Activated CD8-positive, alpha-beta T cell treated with anti-CD3 and anti-CD28 coated beads for 36 hours (primary cell): ENCODE measurements around the gene PIK3R1. TPM values are rescaled to one million over a fixed set of nuclear protein-coding genes. Genes with fewer than 3 reads are reported as not detected.

ENCODE experiments used
- ATAC-seq: fragments of 200-7000 bp; cut with Tn5 transposase; one replicate; pipeline ENCODE4 v1.10.0; 2021; ENCODE audit warnings: mild to moderate bottlenecking, moderate library complexity
- CTCF ChIA-PET: fragments of 350-600 bp; sonication (Branson Sonifier 250); formaldehyde crosslinking; loops from one replicate; lab custom pipeline; 2021; ENCODE audit warnings: antibody characterized with exemption; lab: Charles Lee
- POLR2A ChIA-PET: fragments of 350-600 bp; sonication (Branson Sonifier 250); formaldehyde crosslinking; loops from one replicate; lab custom pipeline; 2021; ENCODE audit warnings: antibody characterized with exemption; lab: Charles Lee
- DNase-seq: peaks from one replicate; pipeline ENCODE4 v3.0.0-alpha.2; 2020
- H3K27ac Mint-ChIP-seq: one replicate; pipeline ENCODE4 v1.8.0; 2021; ENCODE audit warnings: mild to moderate bottlenecking, mixed read lengths
- H3K27me3 Mint-ChIP-seq: one replicate; pipeline ENCODE4 v1.8.0; 2021; ENCODE audit warnings: mixed read lengths
- H3K36me3 Mint-ChIP-seq: one replicate; pipeline ENCODE4 v1.8.0; 2021; ENCODE audit warnings: low read depth, mixed read lengths
- H3K4me1 Mint-ChIP-seq: one replicate; pipeline ENCODE4 v1.8.0; 2021; ENCODE audit warnings: low read depth, mixed read lengths
- H3K4me3 Mint-ChIP-seq: one replicate; pipeline ENCODE4 v1.8.0; 2021; ENCODE audit warnings: mild to moderate bottlenecking, moderate library complexity, mixed read lengths
- H3K9me3 Mint-ChIP-seq: one replicate; pipeline ENCODE4 v1.8.0; 2021; ENCODE audit warnings: mixed read lengths
- CTCF ChIP-seq: fragments of 200-600 bp; IDR thresholded peaks from one replicate; pipeline ENCODE4 v1.8.0; 2022; ENCODE audit warnings: antibody characterized with exemption, mild to moderate bottlenecking
- intact Hi-C: fragments of 100-400 bp; cut with micrococcal nuclease; formaldehyde crosslinking; loops from one replicate; pipeline ENCODE4 v1.10.0; 2022
- total RNA-seq, 2 experiments: library from RNA; stranded (reverse); gene quantifications; one replicate each; pipeline ENCODE4 v1.2.3, GENCODE V29; 2021

PIK3R1 gene
- total RNA-seq, 2 experiments from 2014 or later: 55.4 to 57.6 TPM

- H3K4me1 Mint-ChIP-seq: peaks cover 72% of the 10 kb centered on the region
- H3K27me3 Mint-ChIP-seq: no peaks in the 10 kb centered on the region
- no peak for ATAC-seq
- no peak for DNase-seq
- ChIA-PET CTCF (no interaction called here), POLR2A (no interaction called here)
- H3K36me3 Mint-ChIP-seq: peaks cover 26% of the 10 kb centered on the region
- H3K4me3 Mint-ChIP-seq: peak overlapping the region; percentile 83
- peak overlapping the region; percentile 11 for H3K27ac Mint-ChIP-seq
- intact Hi-C loops: loop anchor here (5.0 kb wide), 1 partner anchor 718 kb away; no protein-coding TSS in a partner anchor
- H3K9me3 Mint-ChIP-seq: no peaks in the 10 kb centered on the region
- no peak for TF ChIP-seq CTCF
These were observed 73.9 kb downstream of the PIK3R1 start for GRCh38 chr5:68289498-68289897.

GRCh38 chr5:68290260-68290674, 74.7 kb downstream of the PIK3R1 start:
- no peak for DNase-seq
- intact Hi-C loops: no loop called here
- TF ChIP-seq CTCF: no peak
- Mint-ChIP-seq H3K4me3 (no peak overlapping the region), H3K27me3 (no peaks in the 10 kb centered on the region), H3K9me3 (no peaks in the 10 kb centered on the region), H3K27ac (no peak overlapping the region), H3K36me3 (peaks cover 30% of the 10 kb centered on the region), H3K4me1 (peaks cover 65% of the 10 kb centered on the region)
- ATAC-seq: no peak
- ChIA-PET POLR2A (interaction anchor here (0.8 to 1.1 kb wide), 2 partner anchors 74 to 87 kb away, joined by 3 read pairs; no protein-coding TSS in a partner anchor), CTCF (interaction anchor here (0.7 to 0.8 kb wide), 2 partner anchors 11 to 170 kb away, joined by 3 read pairs; no protein-coding TSS in a partner anchor)

GRCh38 chr5:68290847-68291246, 75.3 kb downstream of the PIK3R1 start:
- Mint-ChIP-seq H3K27ac (no peak overlapping the region), H3K36me3 (peaks cover 34% of the 10 kb centered on the region), H3K4me1 (peaks cover 59% of the 10 kb centered on the region), H3K4me3 (no peak overlapping the region), H3K9me3 (no peaks in the 10 kb centered on the region), H3K27me3 (no peaks in the 10 kb centered on the region)
- TF ChIP-seq CTCF: no peak
- DNase-seq (no peak), ATAC-seq (no peak)
- intact Hi-C loops: no loop called here
- ChIA-PET CTCF (interaction anchor here (0.7 to 0.8 kb wide), 2 partner anchors 11 to 169 kb away, joined by 3 read pairs; no protein-coding TSS in a partner anchor), POLR2A (interaction anchor here (1.1 kb wide), 1 partner anchor 74 kb away, joined by 3 read pairs; no protein-coding TSS in a partner anchor)

- Mint-ChIP-seq H3K4me1 (peaks cover 44% of the 10 kb centered on the region), H3K4me3 (no peak overlapping the region), H3K9me3 (no peaks in the 10 kb centered on the region), H3K36me3 (peaks cover 45% of the 10 kb centered on the region), H3K27ac (peak overlapping the region; percentile 27), H3K27me3 (no peaks in the 10 kb centered on the region)
- intact Hi-C loops: no loop called here
- POLR2A ChIA-PET: no interaction called here
- no peak for TF ChIP-seq CTCF
- DNase-seq: no peak
- ATAC-seq: no peak
- CTCF ChIA-PET: interaction anchor here (1.7 kb wide), 1 partner anchor 9 kb away, joined by 5 read pairs; no protein-coding TSS in a partner anchor
These were observed 76.8 kb downstream of the PIK3R1 start for GRCh38 chr5:68292316-68292715.

GRCh38 chr5:68295772-68296171, 80.2 kb downstream of the PIK3R1 start:
- Mint-ChIP-seq H3K9me3 (no peaks in the 10 kb centered on the region), H3K27ac (peak overlapping the region; percentile 19), H3K27me3 (no peaks in the 10 kb centered on the region), H3K4me3 (no peak overlapping the region), H3K36me3 (peaks cover 62% of the 10 kb centered on the region), H3K4me1 (peaks cover 22% of the 10 kb centered on the region)
- DNase-seq: no peak
- intact Hi-C loops: no loop called here
- ChIA-PET POLR2A (interaction anchor here (0.8 kb wide), 1 partner anchor 148 kb away, joined by 3 read pairs; no protein-coding TSS in a partner anchor), CTCF (interaction anchor here (1.1 to 2.7 kb wide), 2 partner anchors 9 kb away, joined by 3 to 10 read pairs; no protein-coding TSS in a partner anchor)
- ATAC-seq: no peak
- TF ChIP-seq CTCF: no peak
